Activated CD4-positive, alpha-beta T cell treated with anti-CD3 and anti-CD28 coated beads for 24 hours (primary cell): ENCODE results near the gene AEBP1.

Source experiments
- DNase-seq, 2 donors: peaks; one replicate each; pipeline ENCODE4 v3.0.0-alpha.2; 2020; ENCODE audit warnings: low read depth in 2 of 2

AEBP1 gene

DNA sequence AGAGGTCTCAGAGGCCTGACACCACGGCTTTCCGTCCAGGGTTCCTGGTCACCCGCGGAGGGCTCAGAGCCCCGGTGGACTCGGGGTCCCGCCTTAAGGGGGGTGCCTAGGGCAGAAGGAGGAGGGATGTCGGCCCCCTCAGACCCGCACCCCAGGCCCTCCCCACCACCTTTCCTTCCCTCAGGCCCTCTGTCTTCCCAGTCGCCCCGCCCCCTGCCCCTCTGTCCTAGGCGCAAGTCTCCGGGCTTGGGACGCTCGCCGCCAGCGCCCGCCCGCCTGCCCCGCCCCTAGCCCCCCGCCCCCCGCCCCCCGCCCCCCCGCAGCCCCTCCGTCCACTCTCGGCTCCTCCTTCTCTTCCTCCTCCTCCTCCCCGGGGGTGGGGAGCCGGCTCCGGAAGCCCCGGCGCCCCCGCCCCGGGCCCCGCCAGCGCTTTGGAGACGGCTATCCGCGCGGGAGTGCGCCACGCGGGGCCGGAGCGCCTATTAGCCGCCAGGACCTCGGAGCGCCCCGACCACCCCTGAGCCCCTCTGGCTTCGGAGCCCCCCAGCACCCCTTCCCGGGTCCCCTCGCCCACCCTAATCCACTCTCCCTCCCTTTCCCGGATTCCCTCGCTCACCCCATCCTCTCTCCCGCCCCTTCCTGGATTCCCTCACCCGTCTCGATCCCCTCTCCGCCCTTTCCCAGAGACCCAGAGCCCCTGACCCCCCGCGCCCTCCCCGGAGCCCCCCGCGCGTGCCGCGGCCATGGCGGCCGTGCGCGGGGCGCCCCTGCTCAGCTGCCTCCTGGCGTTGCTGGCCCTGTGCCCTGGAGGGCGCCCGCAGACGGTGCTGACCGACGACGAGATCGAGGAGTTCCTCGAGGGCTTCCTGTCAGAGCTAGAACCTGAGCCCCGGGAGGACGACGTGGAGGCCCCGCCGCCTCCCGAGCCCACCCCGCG lies at the start of gene AEBP1:
AEBP1 (plus strand) TSS at position 423 of the 937 bp plus-strand sequence; CDS start at position 744, 321 bp downstream.
- DNase-seq, result no peak

GRCh38 chr7:44056681-44057080 lies 47.5 kb upstream of the AEBP1 start:
- no peak for DNase-seq

DNA sequence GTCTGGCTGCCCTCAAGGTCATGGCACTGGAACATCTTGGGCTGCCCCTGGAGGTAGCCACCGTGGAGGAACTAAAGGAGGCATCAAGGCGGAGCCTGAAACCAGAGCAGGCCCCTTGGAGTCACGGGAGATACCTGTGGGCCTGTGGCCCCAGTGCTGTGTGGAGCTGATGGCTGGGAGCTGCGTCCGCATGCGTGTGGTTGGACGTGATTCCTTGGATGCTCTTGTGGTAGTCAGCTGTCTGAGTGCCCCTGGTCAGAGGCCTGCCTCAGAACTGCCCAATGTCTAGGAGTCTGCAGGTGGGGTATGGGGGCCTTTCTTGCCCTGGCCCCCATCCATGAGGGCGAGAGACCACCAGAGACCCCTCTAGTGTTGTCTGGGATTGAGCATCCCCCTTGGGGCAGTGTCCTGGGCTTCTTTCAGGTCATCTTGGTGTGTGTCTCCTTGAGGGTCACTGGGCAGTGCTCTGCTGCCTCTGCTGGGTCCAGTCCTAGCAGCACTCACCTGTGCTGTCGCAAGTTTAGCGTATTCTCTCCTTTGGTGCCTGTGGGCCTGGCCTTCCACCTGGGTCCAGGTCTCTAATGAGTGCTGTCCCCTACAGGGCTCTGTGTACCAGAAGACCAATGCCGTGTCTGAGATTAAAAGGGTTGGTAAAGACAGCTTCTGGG lies 46.8 kb upstream of the AEBP1 start:
- DNase-seq, result no peak

- no peak for DNase-seq
Observed at GRCh38 chr7:44057849-44058758, 46.0 kb upstream of the AEBP1 start.

DNA sequence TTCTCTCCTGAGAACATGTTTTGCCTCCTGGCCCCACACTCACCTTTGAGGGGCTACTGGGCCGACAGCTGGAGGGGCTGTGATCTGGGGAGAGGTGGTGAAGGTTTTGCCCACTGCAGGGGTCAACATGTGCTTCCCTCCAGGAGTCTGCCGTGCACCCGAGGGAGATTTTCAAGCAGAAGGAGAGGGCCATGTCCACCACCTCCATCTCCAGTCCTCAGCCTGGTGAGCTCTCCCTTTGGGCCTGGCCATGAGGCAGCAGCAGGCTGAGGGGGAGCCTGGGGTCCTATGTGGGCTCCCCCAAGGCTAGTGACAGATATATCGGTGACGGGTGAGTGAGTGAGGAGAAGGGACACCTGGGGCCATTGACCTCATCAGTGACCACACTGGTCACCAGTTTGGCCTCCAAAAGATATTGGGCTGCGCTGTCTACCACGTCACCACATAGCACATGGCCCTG lies 45.4 kb upstream of the AEBP1 start:
- DNase-seq, result no peak

GRCh38 chr7:44059219-44060090 lies 44.7 kb upstream of the AEBP1 start:
- no peak for DNase-seq

DNA sequence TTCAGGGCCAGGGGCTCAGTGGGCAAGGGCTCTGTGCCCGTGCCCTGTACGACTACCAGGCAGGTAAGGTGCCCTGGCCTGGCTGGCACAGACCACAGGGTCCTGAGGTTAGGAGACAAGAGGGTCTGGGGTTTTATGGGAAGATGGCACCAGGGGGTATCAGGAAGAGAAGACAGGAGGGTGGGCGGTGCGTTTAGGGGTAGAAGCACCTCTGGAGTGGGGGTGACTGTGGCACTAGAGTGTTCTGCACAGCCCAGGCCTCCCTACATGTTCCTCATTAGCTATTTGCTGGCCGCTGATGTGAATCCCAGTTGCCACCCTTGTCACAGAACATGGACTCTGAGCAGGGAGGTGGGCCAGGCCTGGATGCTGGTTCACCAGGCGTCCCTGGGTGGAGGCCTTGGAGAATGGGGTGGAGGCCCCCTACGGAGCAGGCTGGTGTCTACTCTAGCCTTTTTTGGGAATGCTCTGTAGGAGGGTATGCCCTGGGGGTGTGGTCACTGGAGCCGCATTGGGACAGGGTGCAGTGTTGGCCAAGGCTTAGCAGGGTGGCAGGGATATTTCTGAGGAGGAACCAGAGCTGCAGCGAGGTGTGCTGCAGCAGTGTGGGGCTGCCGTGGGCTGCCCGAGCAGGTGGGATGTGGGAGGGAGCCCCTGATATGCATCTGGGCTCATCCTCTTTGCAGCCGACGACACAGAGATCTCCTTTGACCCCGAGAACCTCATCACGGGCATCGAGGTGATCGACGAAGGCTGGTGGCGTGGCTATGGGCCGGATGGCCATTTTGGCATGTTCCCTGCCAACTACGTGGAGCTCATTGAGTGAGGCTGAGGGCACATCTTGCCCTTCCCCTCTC lies 43.8 kb upstream of the AEBP1 start:
- DNase-seq, result no peak

- DNase-seq, result no peak
Observed at GRCh38 chr7:44060948-44061644, 43.0 kb upstream of the AEBP1 start.

- no peak for DNase-seq
Observed at GRCh38 chr7:44061645-44062179, 42.4 kb upstream of the AEBP1 start.

- DNase-seq, result no peak
Observed at GRCh38 chr7:44062180-44062902, 41.8 kb upstream of the AEBP1 start.

DNA sequence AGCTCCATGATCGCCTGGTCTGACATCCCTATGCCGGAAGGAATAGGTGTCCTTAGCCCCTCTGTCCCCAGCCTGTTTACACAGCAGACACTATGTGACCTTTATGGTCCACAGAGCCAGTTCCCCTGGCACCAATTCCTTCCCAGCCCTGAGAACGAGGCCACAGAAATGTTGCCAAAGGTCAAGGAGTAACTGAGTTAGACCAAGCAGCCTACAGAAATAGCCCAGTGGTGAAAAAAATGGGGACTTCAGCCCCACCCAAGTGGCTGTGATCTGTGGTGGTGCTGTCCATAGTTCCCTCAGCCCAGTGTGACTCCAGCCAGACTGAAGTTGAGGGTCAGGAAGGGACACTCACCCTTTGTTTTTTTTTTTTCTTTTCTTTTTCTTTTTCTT lies 41.2 kb upstream of the AEBP1 start:
- no peak for DNase-seq

DNA sequence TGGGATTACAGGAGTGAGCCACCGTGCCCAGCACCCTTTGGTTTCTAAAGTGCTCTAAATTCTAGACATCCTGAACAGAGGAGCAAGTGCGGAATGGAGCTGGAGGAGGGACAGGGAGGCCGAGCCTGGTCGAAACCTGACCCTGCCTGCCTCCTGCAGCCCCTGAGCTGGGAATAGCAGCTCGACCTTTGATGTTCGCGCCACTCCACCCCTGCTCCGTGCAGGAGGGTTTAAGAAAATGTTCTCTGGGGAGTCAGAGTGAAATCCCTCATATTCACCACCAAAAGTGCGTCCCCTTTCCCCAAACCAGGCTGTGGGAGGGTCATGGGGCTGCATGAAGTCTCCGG lies 40.6 kb upstream of the AEBP1 start:
- DNase-seq, result no peak

DNA sequence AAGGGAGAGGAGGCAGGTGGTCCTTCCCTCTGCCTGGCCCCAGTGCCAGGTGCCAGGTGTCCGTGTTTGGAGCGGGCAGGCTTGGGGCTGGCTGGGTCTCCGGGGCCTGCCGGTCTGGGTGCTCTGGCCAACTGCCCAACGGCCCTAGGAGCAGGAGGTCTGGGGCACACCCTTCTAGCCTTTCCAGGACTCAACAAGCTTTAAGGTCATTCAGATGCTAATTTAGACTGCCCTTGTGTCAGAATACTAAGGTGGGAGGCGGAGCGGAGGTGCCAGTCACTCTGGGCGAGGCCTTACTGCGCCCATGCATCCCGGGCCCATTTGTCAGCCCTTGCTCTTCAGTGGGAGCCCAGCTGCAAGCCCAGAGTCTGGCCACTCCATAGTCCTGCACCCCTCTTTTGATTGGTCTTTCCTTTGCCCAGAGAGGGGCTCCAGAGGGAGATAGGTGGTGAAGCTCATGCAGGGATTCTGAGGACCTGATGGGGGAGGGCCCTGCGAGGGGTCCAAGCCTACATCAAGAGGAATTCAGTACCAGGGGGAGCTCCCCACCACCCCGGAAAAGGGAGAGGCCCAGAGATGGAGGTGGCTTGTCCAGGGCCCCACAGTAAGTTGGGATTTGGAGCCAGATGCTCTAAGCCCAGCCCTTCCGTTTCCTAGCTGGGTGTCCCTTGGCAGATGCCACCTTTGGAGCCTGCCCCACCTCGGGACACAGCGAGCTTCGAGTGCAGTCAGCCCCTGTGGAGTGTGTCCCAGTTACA lies 40.1 kb upstream of the AEBP1 start:
- no peak for DNase-seq

DNA sequence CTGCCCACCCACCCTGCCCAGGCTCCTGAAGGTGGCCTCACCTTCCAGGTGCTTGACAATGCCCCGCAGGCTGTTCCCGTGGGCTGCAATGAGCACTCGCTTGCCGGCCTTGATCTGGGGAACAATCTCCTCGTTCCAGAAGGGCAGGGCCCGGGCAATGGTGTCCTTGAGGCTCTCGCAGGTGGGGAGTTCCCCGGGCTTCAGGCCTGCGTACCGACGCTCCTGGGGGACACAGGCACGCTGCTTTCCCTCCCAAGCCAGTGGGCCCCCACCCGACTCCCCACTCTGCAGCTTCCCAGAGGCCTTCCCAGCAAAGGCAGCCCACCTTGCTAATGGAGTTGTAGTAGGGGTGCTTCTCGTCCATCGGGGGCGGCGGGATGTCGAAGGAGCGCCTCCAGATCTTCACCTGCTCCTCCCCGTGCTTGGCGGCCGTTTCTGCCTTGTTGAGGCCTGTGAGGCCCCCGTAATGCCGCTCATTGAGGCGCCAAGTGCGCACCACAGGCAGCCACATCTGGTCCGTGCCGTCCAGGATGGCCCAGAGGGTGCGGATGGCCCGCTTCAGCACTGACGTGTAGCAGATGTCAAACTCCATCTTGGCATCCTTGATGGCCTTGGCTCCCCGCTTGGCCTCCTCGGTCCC lies 39.2 kb upstream of the AEBP1 start:
- no peak for DNase-seq

DNA sequence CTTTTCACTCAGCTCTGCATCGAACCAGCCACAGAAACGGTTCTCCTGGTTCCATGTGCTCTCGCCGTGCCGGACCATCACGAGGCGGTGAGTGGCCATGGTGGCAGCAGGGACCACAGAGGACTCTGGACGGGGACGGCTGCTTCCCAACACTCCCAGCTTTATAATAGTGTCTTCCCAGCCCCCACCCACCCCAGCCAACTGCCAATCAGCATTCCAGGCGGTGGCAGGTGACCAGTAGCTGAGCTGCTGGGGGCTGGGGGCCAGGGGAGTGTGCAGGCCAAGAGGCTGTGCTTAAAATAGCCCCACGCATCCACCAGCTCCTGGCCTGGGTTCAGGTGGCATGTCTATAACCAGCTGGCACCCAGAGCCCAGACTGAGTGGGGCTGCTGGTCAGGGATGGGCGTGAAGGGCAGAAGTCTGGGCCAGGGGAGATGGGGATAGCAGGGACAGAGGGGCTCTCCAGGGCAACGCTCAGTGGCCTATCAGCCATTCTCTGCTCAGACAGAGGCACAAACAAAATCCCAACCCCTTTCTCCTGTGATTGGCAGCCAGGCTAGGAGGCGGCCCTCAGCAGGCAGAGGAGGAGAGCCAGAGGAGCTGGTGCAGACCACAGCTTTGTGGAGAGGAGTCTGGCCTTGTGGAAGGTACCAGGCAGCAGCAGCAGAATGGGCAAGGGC lies 38.6 kb upstream of the AEBP1 start, which contains the start of gene PGAM2:
PGAM2 (minus strand) TSS at position 137 of the 680 bp plus-strand sequence; CDS start at position 99, 38 bp downstream.
- DNase-seq, result no peak

DNA sequence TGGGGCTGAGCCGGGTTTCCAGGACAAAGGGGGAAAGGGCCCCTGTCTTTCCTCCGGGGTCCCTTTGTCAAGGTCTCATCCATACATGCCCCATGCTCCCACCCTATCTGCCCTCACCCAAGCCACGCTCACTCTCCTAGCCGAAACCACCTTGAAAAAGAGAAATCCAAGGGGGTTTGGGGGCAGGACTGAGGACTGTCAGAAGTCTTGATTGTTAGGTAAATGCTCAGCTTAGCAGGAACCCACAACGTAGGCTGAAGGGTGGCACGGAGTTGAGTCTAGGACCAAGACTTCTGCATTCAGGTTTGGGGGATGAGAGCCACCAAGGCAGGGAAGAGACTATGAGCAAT lies 38.1 kb upstream of the AEBP1 start:
- DNase-seq, result no peak
